ENCODE measurements around the gene RECK.

The RECK gene

DNA sequence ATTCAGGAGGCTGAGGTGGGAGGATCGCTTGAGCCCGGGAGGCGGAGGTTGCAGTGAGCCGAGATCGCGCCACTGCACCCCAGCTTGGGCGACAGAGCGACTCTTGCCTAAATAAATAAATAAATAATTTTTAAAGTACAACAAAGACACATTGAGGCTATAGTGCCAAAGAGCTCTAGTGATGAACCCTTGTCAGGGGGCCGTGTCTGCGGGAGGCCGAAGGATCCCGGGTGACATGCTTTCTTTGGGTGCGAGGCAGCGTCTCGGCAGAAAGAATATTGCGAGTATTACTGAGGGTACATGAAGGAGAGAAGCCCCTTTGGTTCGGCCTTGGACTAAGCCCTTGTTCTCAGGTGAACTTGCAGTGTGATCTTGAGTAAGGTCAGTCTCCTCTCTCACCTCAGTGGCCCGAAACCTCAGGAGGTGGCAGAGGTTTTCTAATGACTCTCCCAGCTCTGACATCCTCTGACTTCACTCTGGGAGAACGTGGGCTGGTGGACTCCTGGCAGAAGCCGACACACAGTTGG lies 397 bp upstream of the RECK start:
- H3K9ac ChIP-seq (ENCODE audit: low read depth in 1 of 2, low read length in 2 of 2), result no peak overlapping the region
- H3K27ac ChIP-seq (ENCODE audit: low read depth, low read length), result no peak overlapping the region
- peaks cover 5 to 16% of the 10 kb centered on the region in 2 donors for H3K27me3 ChIP-seq (ENCODE audit: control insufficient read depth in 1 of 2, insufficient read depth in 2 of 2, low read length in 2 of 2)
- no peaks in the 10 kb centered on the region for H3K36me3 ChIP-seq (ENCODE audit: control insufficient read depth in 1 of 2, insufficient read depth in 2 of 2, low read length in 2 of 2)
- peaks cover 4% of the 10 kb centered on the region in 2 donors for H3K4me1 ChIP-seq (ENCODE audit: control insufficient read depth in 1 of 2, insufficient read depth in 2 of 2, low read length in 2 of 2)
- peak overlapping the region; percentile 75 to 80 for H3K4me3 ChIP-seq (ENCODE audit: low read depth in 1 of 2, low read length in 2 of 2)
- H3K9me3 ChIP-seq (ENCODE audit: control insufficient read depth in 1 of 2, low read length in 2 of 2), result no peaks in the 10 kb centered on the region

- Histone ChIP-seq H3K4me1 (ENCODE audit: control insufficient read depth in 1 of 2, insufficient read depth in 2 of 2, low read length in 2 of 2) (peaks cover 4% of the 10 kb centered on the region in 2 donors), H3K4me3 (ENCODE audit: low read depth in 1 of 2, low read length in 2 of 2) (peak overlapping the region; percentile 75 to 80), H3K9me3 (ENCODE audit: control insufficient read depth in 1 of 2, low read length in 2 of 2) (no peaks in the 10 kb centered on the region), H3K27ac (ENCODE audit: low read depth, low read length) (no peak overlapping the region), H3K36me3 (ENCODE audit: control insufficient read depth in 1 of 2, insufficient read depth in 2 of 2, low read length in 2 of 2) (no peaks in the 10 kb centered on the region), H3K9ac (ENCODE audit: low read depth in 1 of 2, low read length in 2 of 2) (peak overlapping the region; percentile 63 to 70), H3K27me3 (ENCODE audit: control insufficient read depth in 1 of 2, insufficient read depth in 2 of 2, low read length in 2 of 2) (peaks cover 5 to 9% of the 10 kb centered on the region in 2 donors)
These were observed 923 bp downstream of the RECK start for GRCh38 chr9:36037549-36038122.

DNA sequence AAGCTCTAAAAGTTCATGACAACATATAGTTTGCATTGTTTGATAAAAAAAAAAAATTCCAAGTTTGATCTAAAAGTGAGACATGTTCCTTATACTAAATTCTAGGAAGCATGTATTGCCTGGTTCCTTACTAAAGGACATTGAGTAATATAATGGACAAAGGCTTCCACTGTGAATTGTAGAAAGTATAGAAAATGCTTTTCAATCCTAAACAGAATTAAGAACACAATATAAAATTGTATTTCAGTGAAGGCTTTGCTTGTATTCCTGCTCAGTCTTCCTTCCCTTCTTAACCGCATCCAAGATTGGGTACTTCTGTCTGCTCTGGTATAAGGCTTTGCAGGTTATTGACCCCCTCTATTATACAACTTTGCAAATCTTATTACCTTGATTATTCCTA lies 2.4 kb downstream of the RECK start:
- Histone ChIP-seq H3K36me3 (ENCODE audit: control insufficient read depth in 1 of 2, insufficient read depth in 2 of 2, low read length in 2 of 2) (no peaks in the 10 kb centered on the region), H3K27me3 (ENCODE audit: control insufficient read depth in 1 of 2, insufficient read depth in 2 of 2, low read length in 2 of 2) (peaks cover 5 to 9% of the 10 kb centered on the region in 2 donors), H3K9me3 (ENCODE audit: control insufficient read depth in 1 of 2, low read length in 2 of 2) (no peaks in the 10 kb centered on the region), H3K4me1 (ENCODE audit: control insufficient read depth in 1 of 2, insufficient read depth in 2 of 2, low read length in 2 of 2) (peaks cover 4% of the 10 kb centered on the region in 2 donors), H3K4me3 (ENCODE audit: low read depth in 1 of 2, low read length in 2 of 2) (no peak overlapping the region), H3K9ac (ENCODE audit: low read depth in 1 of 2, low read length in 2 of 2) (no peak overlapping the region), H3K27ac (ENCODE audit: low read depth, low read length) (no peak overlapping the region)

DNA sequence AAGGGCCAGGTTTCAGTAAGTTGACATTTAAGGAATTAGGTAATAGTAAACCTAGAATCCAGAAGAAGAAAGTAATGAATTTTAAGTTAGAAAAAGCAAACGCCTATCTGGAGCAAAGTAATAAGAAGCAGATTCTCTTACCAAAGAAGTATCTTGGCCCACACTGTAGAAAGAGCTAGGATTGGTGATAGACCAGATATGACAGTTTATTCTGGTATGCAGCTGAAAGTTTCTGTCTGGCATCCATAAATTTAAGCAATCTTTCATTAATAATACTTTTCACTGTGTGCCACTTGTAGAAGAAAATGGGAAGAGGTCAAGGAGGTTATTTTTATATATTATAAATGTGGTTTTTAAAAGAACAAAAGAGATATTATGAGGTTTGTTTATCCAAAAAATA lies 3.0 kb downstream of the RECK start:
- Histone ChIP-seq H3K27ac (ENCODE audit: low read depth, low read length) (no peak overlapping the region), H3K9me3 (ENCODE audit: control insufficient read depth in 1 of 2, low read length in 2 of 2) (no peaks in the 10 kb centered on the region), H3K27me3 (ENCODE audit: control insufficient read depth in 1 of 2, insufficient read depth in 2 of 2, low read length in 2 of 2) (peaks cover 5 to 9% of the 10 kb centered on the region in 2 donors), H3K4me3 (ENCODE audit: low read depth in 1 of 2, low read length in 2 of 2) (no peak overlapping the region), H3K9ac (ENCODE audit: low read depth in 1 of 2, low read length in 2 of 2) (no peak overlapping the region), H3K4me1 (ENCODE audit: control insufficient read depth in 1 of 2, insufficient read depth in 2 of 2, low read length in 2 of 2) (peaks cover 4% of the 10 kb centered on the region in 2 donors), H3K36me3 (ENCODE audit: control insufficient read depth in 1 of 2, insufficient read depth in 2 of 2, low read length in 2 of 2) (no peaks in the 10 kb centered on the region)

GRCh38 chr9:36040271-36040925 lies 3.7 kb downstream of the RECK start:
- Histone ChIP-seq H3K4me3 (ENCODE audit: low read depth in 1 of 2, low read length in 2 of 2) (no peak overlapping the region), H3K27me3 (ENCODE audit: control insufficient read depth in 1 of 2, insufficient read depth in 2 of 2, low read length in 2 of 2) (peaks cover 5 to 9% of the 10 kb centered on the region in 2 donors), H3K36me3 (ENCODE audit: control insufficient read depth in 1 of 2, insufficient read depth in 2 of 2, low read length in 2 of 2) (no peaks in the 10 kb centered on the region), H3K4me1 (ENCODE audit: control insufficient read depth in 1 of 2, insufficient read depth in 2 of 2, low read length in 2 of 2) (peaks cover 4% of the 10 kb centered on the region in 2 donors), H3K9me3 (ENCODE audit: control insufficient read depth in 1 of 2, low read length in 2 of 2) (no peaks in the 10 kb centered on the region), H3K27ac (ENCODE audit: low read depth, low read length) (no peak overlapping the region), H3K9ac (ENCODE audit: low read depth in 1 of 2, low read length in 2 of 2) (no peak overlapping the region)

DNA sequence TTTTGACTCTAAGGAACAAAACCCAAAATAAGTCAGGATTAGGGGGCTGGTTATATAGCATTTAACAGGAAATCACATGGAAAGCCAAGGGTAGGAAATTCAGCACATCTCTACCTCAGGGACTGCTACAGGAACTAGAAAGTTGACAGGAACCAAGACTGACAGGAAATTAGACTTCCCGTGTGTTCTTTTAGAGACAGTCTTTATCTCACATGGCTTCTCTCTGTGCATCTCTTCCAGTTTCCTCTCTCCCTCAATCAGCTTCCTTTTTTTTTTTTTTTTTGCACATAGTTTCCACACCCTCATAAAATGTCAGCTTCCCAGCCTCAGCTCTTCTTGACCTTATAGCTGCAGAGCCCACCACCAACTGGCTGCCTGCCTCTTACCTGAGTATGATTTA lies 4.8 kb downstream of the RECK start:
- no peak overlapping the region for H3K9ac ChIP-seq (ENCODE audit: low read depth in 1 of 2, low read length in 2 of 2)
- peaks cover 5 to 9% of the 10 kb centered on the region in 2 donors for H3K27me3 ChIP-seq (ENCODE audit: control insufficient read depth in 1 of 2, insufficient read depth in 2 of 2, low read length in 2 of 2)
- peaks cover under 1 to 4% of the 10 kb centered on the region in 2 donors for H3K4me1 ChIP-seq (ENCODE audit: control insufficient read depth in 1 of 2, insufficient read depth in 2 of 2, low read length in 2 of 2)
- no peak overlapping the region for H3K27ac ChIP-seq (ENCODE audit: low read depth, low read length)
- H3K9me3 ChIP-seq (ENCODE audit: control insufficient read depth in 1 of 2, low read length in 2 of 2), result no peaks in the 10 kb centered on the region
- H3K4me3 ChIP-seq (ENCODE audit: low read depth in 1 of 2, low read length in 2 of 2), result no peak overlapping the region
- H3K36me3 ChIP-seq (ENCODE audit: control insufficient read depth in 1 of 2, insufficient read depth in 2 of 2, low read length in 2 of 2), result no peaks in the 10 kb centered on the region

DNA sequence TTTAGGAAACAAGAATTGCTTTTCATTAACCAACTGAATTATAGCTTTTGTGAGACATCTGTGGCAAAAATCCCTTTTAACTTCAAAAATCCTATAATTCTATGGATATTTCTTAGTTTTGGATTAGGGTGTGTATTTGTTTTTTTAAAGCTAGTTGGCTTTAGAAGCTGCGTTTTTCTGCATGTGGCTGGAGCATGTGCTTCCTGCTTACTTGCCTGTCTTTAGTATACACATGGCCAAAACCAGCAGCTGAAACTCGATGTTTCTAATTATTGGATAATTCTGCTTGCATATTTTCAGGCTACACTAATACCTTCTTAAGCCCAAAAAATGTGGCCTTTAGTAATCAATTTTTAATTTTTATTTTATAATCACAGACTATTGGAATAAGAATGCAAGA lies 8.9 kb downstream of the RECK start:
- Histone ChIP-seq H3K9me3 (ENCODE audit: control insufficient read depth in 1 of 2, low read length in 2 of 2) (no peaks in the 10 kb centered on the region), H3K27ac (ENCODE audit: low read depth, low read length) (no peak overlapping the region), H3K27me3 (ENCODE audit: control insufficient read depth in 1 of 2, insufficient read depth in 2 of 2, low read length in 2 of 2) (no peaks in the 10 kb centered on the region), H3K4me3 (ENCODE audit: low read depth in 1 of 2, low read length in 2 of 2) (no peak overlapping the region), H3K4me1 (ENCODE audit: control insufficient read depth in 1 of 2, insufficient read depth in 2 of 2, low read length in 2 of 2) (no peaks in the 10 kb centered on the region), H3K36me3 (ENCODE audit: control insufficient read depth in 1 of 2, insufficient read depth in 2 of 2, low read length in 2 of 2) (no peaks in the 10 kb centered on the region), H3K9ac (ENCODE audit: low read depth in 1 of 2, low read length in 2 of 2) (no peak overlapping the region)

- Histone ChIP-seq H3K9ac (ENCODE audit: low read depth in 1 of 2, low read length in 2 of 2) (no peak overlapping the region), H3K27ac (ENCODE audit: low read depth, low read length) (no peak overlapping the region), H3K9me3 (ENCODE audit: control insufficient read depth in 1 of 2, low read length in 2 of 2) (no peaks in the 10 kb centered on the region), H3K27me3 (ENCODE audit: control insufficient read depth in 1 of 2, insufficient read depth in 2 of 2, low read length in 2 of 2) (no peaks in the 10 kb centered on the region), H3K4me1 (ENCODE audit: control insufficient read depth in 1 of 2, insufficient read depth in 2 of 2, low read length in 2 of 2) (no peaks in the 10 kb centered on the region), H3K36me3 (ENCODE audit: control insufficient read depth in 1 of 2, insufficient read depth in 2 of 2, low read length in 2 of 2) (no peaks in the 10 kb centered on the region), H3K4me3 (ENCODE audit: low read depth in 1 of 2, low read length in 2 of 2) (no peak overlapping the region)
These were observed 10.2 kb downstream of the RECK start for GRCh38 chr9:36046923-36047322.

GRCh38 chr9:36049408-36049807 lies 12.7 kb downstream of the RECK start:
- Histone ChIP-seq H3K27ac (ENCODE audit: low read depth, low read length) (no peak overlapping the region), H3K9ac (ENCODE audit: low read depth in 1 of 2, low read length in 2 of 2) (no peak overlapping the region), H3K27me3 (ENCODE audit: control insufficient read depth in 1 of 2, insufficient read depth in 2 of 2, low read length in 2 of 2) (no peaks in the 10 kb centered on the region), H3K4me1 (ENCODE audit: control insufficient read depth in 1 of 2, insufficient read depth in 2 of 2, low read length in 2 of 2) (no peaks in the 10 kb centered on the region), H3K36me3 (ENCODE audit: control insufficient read depth in 1 of 2, insufficient read depth in 2 of 2, low read length in 2 of 2) (no peaks in the 10 kb centered on the region), H3K9me3 (ENCODE audit: control insufficient read depth in 1 of 2, low read length in 2 of 2) (no peaks in the 10 kb centered on the region), H3K4me3 (ENCODE audit: low read depth in 1 of 2, low read length in 2 of 2) (no peak overlapping the region)

DNA sequence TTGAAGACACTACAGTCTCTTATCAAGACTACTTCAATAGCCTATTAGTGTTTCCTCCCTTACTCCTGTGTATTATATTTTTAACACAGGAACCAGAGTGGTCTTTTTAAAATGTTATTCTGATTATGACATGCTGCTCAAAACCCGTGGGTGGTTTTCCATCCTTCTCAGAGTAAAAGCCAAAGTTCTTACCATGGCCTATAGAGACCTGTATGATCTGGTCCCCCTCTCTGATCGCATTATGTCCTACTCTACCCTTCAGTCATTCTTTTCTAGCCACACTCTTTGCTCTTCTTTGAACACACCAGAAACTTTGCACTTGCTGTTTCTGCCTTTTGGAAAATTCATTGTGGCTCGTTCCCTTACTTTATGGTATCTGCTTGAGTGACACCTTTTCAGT lies 13.8 kb downstream of the RECK start:
- no peak overlapping the region for H3K4me3 ChIP-seq (ENCODE audit: low read depth in 1 of 2, low read length in 2 of 2)
- no peak overlapping the region for H3K27ac ChIP-seq (ENCODE audit: low read depth, low read length)
- H3K27me3 ChIP-seq (ENCODE audit: control insufficient read depth in 1 of 2, insufficient read depth in 2 of 2, low read length in 2 of 2), result no peaks in the 10 kb centered on the region
- H3K9me3 ChIP-seq (ENCODE audit: control insufficient read depth in 1 of 2, low read length in 2 of 2), result no peaks in the 10 kb centered on the region
- H3K4me1 ChIP-seq (ENCODE audit: control insufficient read depth in 1 of 2, insufficient read depth in 2 of 2, low read length in 2 of 2), result no peaks in the 10 kb centered on the region
- H3K36me3 ChIP-seq (ENCODE audit: control insufficient read depth in 1 of 2, insufficient read depth in 2 of 2, low read length in 2 of 2), result no peaks in the 10 kb centered on the region
- H3K9ac ChIP-seq (ENCODE audit: low read depth in 1 of 2, low read length in 2 of 2), result no peak overlapping the region

All from duodenal mucosa (tissue), 2 donors.